Glomerular endothelial cell (primary cell): Measurements from ENCODE around the gene CUTC. TPM values are rescaled to one million over a fixed set of nuclear protein-coding genes. Genes with fewer than 3 reads are reported as not detected.

Experiments used
- DNase-seq: peaks from one replicate; pipeline ENCODE4 v3.0.0-alpha.2; 2011; ENCODE audit warnings: low read depth, low spot score; ENCODE audit errors: extremely low read depth
- total RNA-seq: library from RNA; depleted of rRNA; stranded (reverse); fragments of >200 nt; gene quantifications from 2 replicates; pipeline ENCODE4 v1.2.3, GENCODE V29; 2015

Gene CUTC
- total RNA-seq, 1 donor from 2014 or later: 13.1 TPM

- no peak for DNase-seq
Observed at GRCh38 chr10:99781734-99782429, 49.8 kb downstream of the CUTC start.

- DNase-seq: no peak
Observed at GRCh38 chr10:99782447-99783286, 50.6 kb downstream of the CUTC start, which contains the start of gene ABCC2. Gene ABCC2, plus strand, starts transcription at chr10:99782640. Its CDS starts 205 bp downstream, at chr10:99782845.

- DNase-seq: no peak
Observed at GRCh38 chr10:99784016-99784726, 52.1 kb downstream of the CUTC start.

GRCh38 chr10:99784727-99785441, 52.9 kb downstream of the CUTC start:
- no peak for DNase-seq

- no peak for DNase-seq
Observed at GRCh38 chr10:99785646-99786045, 53.6 kb downstream of the CUTC start.

GRCh38 chr10:99787311-99787710, 55.3 kb downstream of the CUTC start:
- no peak for DNase-seq

GRCh38 chr10:99787782-99788445, 55.9 kb downstream of the CUTC start:
- no peak for DNase-seq

GRCh38 chr10:99788598-99789256, 56.7 kb downstream of the CUTC start:
- DNase-seq: no peak

GRCh38 chr10:99791831-99792230, 59.8 kb downstream of the CUTC start:
- DNase-seq: no peak

GRCh38 chr10:99793819-99794218, 61.8 kb downstream of the CUTC start:
- DNase-seq: no peak

- DNase-seq: no peak
Observed at GRCh38 chr10:99796928-99797327, 64.9 kb downstream of the CUTC start.

- no peak for DNase-seq
Observed at GRCh38 chr10:99798031-99798430, 66.0 kb downstream of the CUTC start.

- no peak for DNase-seq
Observed at GRCh38 chr10:99798920-99799319, 66.9 kb downstream of the CUTC start.

- no peak for DNase-seq
Observed at GRCh38 chr10:99799613-99800012, 67.6 kb downstream of the CUTC start.

- DNase-seq: no peak
Observed at GRCh38 chr10:99804471-99804870, 72.4 kb downstream of the CUTC start.

- DNase-seq: no peak
Observed at GRCh38 chr10:99805190-99805589, 73.2 kb downstream of the CUTC start.
